ENCODE results near the gene PADI3.

GRCh38 chr1:17215545-17215890 is 33.4 kb upstream of the PADI3 start:
- TF ChIP-seq ELF1 (IDR thresholded peaks at IDR 0.05) (no peak), CTCF (IDR thresholded peaks at IDR 0.05) (no peak), SMC3 (IDR thresholded peaks at IDR 0.05; ENCODE audit: low read depth, low read length) (no peak), USF2 (IDR thresholded peaks at IDR 0.05; ENCODE audit: borderline replicate concordance, low read depth, low read length) (no peak), RCOR1 (IDR thresholded peaks at IDR 0.05; ENCODE audit: low read length) (no peak), POLR2AphosphoS5 (IDR thresholded peaks at IDR 0.05; ENCODE audit: low read depth, low read length) (no peak)
